ENCODE data around the gene LAMA3. TPM values are rescaled to one million over a fixed set of nuclear protein-coding genes. Genes with fewer than 3 reads are reported as not detected.
"Not testable (repeated sequence)": the region's sequence is repeated elsewhere in the genome, so short reads cannot be mapped to it uniquely, and the experiment has no call there.

LAMA3 gene
- total and polyA plus RNA-seq, 2 donors from 2014 or later = 4.4 to 66.0 TPM

- no peak for DNase-seq
- FAIRE-seq = no peak
- intact Hi-C loops (cut with DNase I) = no loop called here
- Histone ChIP-seq H3K4me1 (ENCODE audit: control insufficient read depth in 2 of 3, insufficient read depth in 2 of 3, low read depth in 1 of 3, low read length in 3 of 3) (peaks cover 0 to 1% (median 0%) of the 10 kb centered on the region in 3 donors), H3K9me3 (ENCODE audit: control insufficient read depth in 2 of 3, insufficient read depth in 1 of 3, low read length in 3 of 3) (no peaks in the 10 kb centered on the region), H3K27me3 (ENCODE audit: control insufficient read depth, insufficient read depth, low read length) (no peaks in the 10 kb centered on the region), H3K36me3 (ENCODE audit: control insufficient read depth in 2 of 3, insufficient read depth in 3 of 3, low read length in 3 of 3) (no peaks in the 10 kb centered on the region), H3K9ac (ENCODE audit: low read length in 3 of 3) (no peak overlapping the region), H3K4me3 (ENCODE audit: low read length in 3 of 3) (no peak overlapping the region), H3K27ac (ENCODE audit: low read depth in 2 of 2, low read length in 2 of 2) (no peak overlapping the region)
- no peak for TF ChIP-seq CTCF (IDR thresholded peaks at IDR 0.05; ENCODE audit: borderline replicate concordance, extremely low read depth, insufficient read depth)
These were observed 51.0 kb downstream of the LAMA3 start for GRCh38 chr18:23740105-23740830.

GRCh38 chr18:23741967-23742366, 52.7 kb downstream of the LAMA3 start:
- H3K4me3 ChIP-seq (ENCODE audit: low read length in 3 of 3); DNase-seq; intact Hi-C loops (cut with DNase I); FAIRE-seq; H3K36me3 ChIP-seq (ENCODE audit: control insufficient read depth in 2 of 3, insufficient read depth in 3 of 3, low read length in 3 of 3); H3K27me3 ChIP-seq (ENCODE audit: control insufficient read depth, insufficient read depth, low read length); H3K9ac ChIP-seq (ENCODE audit: low read length in 3 of 3); H3K27ac ChIP-seq (ENCODE audit: low read depth in 2 of 2, low read length in 2 of 2); H3K4me1 ChIP-seq (ENCODE audit: control insufficient read depth in 2 of 3, insufficient read depth in 2 of 3, low read depth in 1 of 3, low read length in 3 of 3); H3K9me3 ChIP-seq (ENCODE audit: control insufficient read depth in 2 of 3, insufficient read depth in 1 of 3, low read length in 3 of 3): not testable (repeated sequence)

GRCh38 chr18:23743733-23744333, 54.6 kb downstream of the LAMA3 start:
- Histone ChIP-seq H3K36me3 (ENCODE audit: control insufficient read depth in 2 of 3, insufficient read depth in 3 of 3, low read length in 3 of 3) (no peaks in the 10 kb centered on the region), H3K27me3 (ENCODE audit: control insufficient read depth, insufficient read depth, low read length) (no peaks in the 10 kb centered on the region), H3K9ac (ENCODE audit: low read length in 3 of 3) (no peak overlapping the region), H3K4me3 (ENCODE audit: low read length in 3 of 3) (no peak overlapping the region), H3K4me1 (ENCODE audit: control insufficient read depth in 2 of 3, insufficient read depth in 2 of 3, low read depth in 1 of 3, low read length in 3 of 3) (no peaks in the 10 kb centered on the region), H3K9me3 (ENCODE audit: control insufficient read depth in 2 of 3, insufficient read depth in 1 of 3, low read length in 3 of 3) (no peaks in the 10 kb centered on the region), H3K27ac (ENCODE audit: low read depth in 2 of 2, low read length in 2 of 2) (no peak overlapping the region)
- TF ChIP-seq CTCF (IDR thresholded peaks at IDR 0.05; ENCODE audit: borderline replicate concordance, extremely low read depth, insufficient read depth) = no peak
- FAIRE-seq = no peak
- intact Hi-C loops (cut with DNase I) = no loop called here
- no peak for DNase-seq

GRCh38 chr18:23745366-23745765, 56.1 kb downstream of the LAMA3 start:
- no peaks in the 10 kb centered on the region for H3K27me3 ChIP-seq (ENCODE audit: control insufficient read depth, insufficient read depth, low read length)
- no peaks in the 10 kb centered on the region for H3K36me3 ChIP-seq (ENCODE audit: control insufficient read depth in 2 of 3, insufficient read depth in 3 of 3, low read length in 3 of 3)
- no peak overlapping the region for H3K9ac ChIP-seq (ENCODE audit: low read length in 3 of 3)
- intact Hi-C loops (cut with DNase I) = no loop called here
- FAIRE-seq = no peak
- H3K4me1 ChIP-seq (ENCODE audit: control insufficient read depth in 2 of 3, insufficient read depth in 2 of 3, low read depth in 1 of 3, low read length in 3 of 3) = no peaks in the 10 kb centered on the region
- H3K9me3 ChIP-seq (ENCODE audit: control insufficient read depth in 2 of 3, insufficient read depth in 1 of 3, low read length in 3 of 3) = no peaks in the 10 kb centered on the region
- H3K27ac ChIP-seq (ENCODE audit: low read depth in 2 of 2, low read length in 2 of 2) = no peak overlapping the region
- TF ChIP-seq CTCF (IDR thresholded peaks at IDR 0.05; ENCODE audit: borderline replicate concordance, extremely low read depth, insufficient read depth) = no peak
- DNase-seq = no peak
- H3K4me3 ChIP-seq (ENCODE audit: low read length in 3 of 3) = no peak overlapping the region
